NCI-H2227 (cell line): ENCODE results near the gene RAD54L.
"Not testable (repeated sequence)": the region's sequence is repeated elsewhere in the genome, so short reads cannot be mapped to it uniquely, and the experiment has no call there.

Source experiments
- DNase-seq: peaks from one replicate; lab custom pipeline; 2025; ENCODE audit not compliant: unreplicated experiment; lab: John Stamatoyannopoulos, UW

RAD54L gene

DNA sequence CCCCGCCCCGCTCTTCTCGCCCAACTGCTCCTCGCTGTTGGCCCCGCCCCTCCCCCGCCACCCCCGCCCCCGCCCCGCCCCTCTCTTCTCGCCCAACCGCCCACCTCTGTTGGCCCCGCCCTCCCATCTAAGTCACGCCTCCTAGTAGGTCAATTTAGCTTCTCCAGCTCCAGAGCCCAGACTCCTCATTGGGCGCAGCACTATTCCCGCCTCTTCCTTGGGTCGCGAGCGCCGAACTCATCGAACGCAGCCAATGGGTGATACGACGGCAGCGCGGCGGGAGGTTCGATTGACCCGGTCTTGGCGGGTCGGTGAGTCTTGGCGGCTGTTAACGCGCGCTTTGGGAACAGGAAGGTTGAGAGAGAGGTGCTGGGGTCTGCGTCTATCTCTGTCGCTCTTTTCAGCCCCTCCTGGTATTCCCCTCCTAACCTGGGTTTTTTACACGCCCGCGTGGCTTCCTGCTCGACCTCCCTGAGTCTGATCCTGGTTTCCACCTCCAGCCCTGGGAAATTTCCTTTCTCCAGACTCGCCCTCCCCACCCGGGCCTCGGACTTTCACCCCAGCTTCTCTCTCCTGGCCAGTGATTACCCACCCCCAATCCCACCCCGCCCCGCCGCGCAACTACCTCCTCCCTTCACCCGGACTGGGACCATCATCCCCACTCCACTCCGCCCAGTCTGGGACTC, at the start of gene RAD54L:
RAD54L (plus strand) TSS at position 328 of the 686 bp plus-strand sequence. CDS start 643 bp downstream, outside the sequence.
- DNase-seq, result peak; percentile 99

DNA sequence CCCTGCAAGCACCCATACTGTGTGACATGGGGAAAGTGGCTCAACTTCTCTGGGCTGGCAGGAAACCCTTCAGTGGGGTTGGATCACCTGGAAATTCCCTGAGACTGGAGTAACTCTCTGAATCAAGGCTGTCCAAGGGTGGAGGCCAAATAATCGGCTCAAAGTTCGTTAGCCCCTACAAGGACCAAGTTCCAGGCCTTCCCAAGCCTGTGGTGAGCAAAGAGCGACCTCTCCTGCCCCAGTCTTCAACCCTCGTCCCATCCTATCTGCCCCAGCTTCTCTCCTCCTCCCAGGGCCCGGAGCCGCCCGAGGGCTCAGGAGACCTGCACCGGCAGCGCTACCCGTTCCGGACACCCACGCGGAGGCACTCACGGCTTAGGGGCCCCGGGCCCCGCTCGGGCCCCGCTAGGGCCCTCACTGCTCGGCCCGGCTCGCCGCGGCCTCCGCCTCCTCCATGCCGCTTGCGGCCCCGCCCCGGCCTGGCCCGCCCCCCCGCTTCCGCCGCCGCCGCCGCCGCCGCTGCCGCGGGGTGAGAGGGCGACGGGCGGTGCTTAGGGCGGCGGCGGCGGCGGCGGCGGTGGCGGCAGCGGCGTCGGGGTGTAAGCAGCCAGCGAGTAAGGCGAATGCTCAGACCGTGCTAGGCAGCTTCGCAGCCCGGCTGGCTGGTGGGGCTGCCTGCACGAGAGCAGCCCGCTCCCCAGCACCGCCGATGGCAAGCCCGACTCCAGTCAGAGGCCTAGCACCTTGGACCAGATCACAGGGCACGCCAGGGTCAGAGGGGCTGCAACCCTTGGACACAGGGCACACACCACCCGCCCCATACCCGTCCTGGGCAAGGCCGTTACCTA, 49.4 kb upstream of the RAD54L start, which contains the start of gene POMGNT1:
POMGNT1 (minus strand) TSS at position 471 of the 848 bp plus-strand sequence. CDS start 613 bp downstream, outside the sequence.
- peak; percentile 82 for DNase-seq

- DNase-seq, result no peak
Observed at GRCh38 chr1:46199233-46199749, 48.3 kb upstream of the RAD54L start.

GRCh38 chr1:46203738-46204405, 43.7 kb upstream of the RAD54L start:
- no peak for DNase-seq

DNA sequence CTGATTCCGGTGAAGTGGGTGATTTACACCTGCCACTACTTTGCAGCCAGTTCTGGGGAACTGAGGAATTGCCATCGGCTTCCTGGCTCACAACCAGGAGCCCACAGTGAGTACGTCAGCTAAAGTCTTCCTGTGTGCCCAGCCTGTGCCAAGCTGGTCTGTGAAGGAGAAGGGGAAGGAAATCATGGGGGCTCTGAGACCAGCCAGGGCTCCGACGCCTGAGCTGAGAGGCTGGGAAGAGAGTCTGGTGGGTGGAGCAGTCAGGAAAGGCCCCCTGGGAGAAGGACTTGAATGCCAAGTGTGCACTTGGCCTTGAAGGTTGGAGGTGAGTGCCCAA, 43.2 kb upstream of the RAD54L start:
- no peak for DNase-seq

GRCh38 chr1:46205141-46205540, 42.4 kb upstream of the RAD54L start:
- no peak for DNase-seq

- DNase-seq, result no peak
Observed at GRCh38 chr1:46205791-46206190, 41.8 kb upstream of the RAD54L start.

DNA sequence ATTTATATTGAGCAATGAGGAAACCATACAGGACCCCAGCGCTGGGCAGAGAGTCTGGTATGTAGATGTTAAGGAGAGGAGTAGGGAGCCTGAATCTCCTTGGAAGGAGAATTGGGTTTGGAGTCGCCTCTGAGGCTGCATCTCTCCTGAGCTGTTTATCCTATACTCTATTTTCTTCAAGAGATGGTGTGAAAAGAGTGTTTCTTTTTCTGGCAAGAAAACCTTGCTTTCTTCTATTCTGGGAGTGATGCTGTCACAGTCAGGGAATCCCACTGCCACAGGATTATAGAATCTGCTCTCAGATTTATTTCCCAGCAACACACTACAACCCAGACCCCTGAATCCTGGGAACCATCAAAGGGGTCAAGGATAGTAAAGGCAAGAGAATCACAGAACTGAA, 41.2 kb upstream of the RAD54L start:
- DNase-seq, result no peak

DNA sequence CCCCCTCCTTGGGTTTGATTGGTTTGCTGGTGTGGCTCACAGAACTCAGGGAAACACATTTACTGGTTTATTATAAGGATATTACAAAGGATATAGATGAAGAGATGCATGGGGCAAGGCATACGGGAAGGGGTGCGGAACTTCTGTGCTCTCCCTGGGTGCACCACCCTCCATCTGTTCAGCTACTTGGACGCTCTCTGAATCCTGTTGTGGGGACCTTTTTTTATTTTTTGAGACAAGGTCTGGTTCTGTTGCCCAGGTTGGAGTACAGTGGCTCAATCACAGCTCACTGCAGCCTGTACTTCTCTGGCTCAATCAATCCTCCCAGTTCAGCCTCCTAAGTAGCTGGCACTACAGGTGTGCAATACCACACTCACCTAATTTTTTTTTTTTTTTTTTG, 37.0 kb upstream of the RAD54L start:
- DNase-seq, result no peak

DNA sequence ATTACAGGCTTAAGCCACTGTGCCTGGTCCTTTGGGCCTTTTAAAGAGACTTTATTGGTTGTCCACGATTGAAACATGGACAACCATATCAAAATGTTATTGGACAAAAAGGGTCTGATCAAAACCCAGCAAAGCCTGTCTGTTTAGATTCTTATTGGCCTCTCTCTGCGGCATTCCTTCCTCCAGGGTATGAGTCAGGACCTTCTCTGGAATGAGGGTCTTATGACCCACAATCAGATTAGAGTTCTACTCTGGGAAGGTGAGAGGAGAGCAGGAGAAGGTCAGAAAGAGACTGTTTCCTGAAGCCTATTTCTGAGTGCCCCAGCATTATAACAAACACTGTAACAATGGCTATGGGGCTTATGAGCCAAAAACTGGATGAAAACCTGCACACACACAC, 36.5 kb upstream of the RAD54L start:
- DNase-seq, result no peak

DNA sequence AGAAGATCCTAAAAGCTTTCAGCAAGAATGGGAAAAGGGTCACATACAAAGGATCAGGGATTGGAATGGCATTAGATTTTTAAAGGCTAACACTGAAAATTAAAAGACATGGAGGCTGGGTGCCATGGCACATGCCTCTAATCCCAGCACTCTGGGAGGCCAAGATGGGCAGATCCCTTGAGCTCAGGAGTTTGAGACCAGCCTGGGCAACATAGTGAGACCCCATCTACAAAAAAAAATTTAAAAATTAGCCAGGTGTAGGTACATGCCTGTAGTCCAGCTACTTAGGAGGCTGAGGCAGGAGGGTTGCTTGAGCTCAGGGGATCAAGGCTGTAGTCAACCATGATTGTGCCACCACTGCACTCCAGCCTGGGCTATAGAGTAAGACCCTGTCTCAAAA, 32.1 kb upstream of the RAD54L start:
- no peak for DNase-seq

- DNase-seq, result peak; percentile 48
Observed at GRCh38 chr1:46218443-46218842, 29.1 kb upstream of the RAD54L start.

DNA sequence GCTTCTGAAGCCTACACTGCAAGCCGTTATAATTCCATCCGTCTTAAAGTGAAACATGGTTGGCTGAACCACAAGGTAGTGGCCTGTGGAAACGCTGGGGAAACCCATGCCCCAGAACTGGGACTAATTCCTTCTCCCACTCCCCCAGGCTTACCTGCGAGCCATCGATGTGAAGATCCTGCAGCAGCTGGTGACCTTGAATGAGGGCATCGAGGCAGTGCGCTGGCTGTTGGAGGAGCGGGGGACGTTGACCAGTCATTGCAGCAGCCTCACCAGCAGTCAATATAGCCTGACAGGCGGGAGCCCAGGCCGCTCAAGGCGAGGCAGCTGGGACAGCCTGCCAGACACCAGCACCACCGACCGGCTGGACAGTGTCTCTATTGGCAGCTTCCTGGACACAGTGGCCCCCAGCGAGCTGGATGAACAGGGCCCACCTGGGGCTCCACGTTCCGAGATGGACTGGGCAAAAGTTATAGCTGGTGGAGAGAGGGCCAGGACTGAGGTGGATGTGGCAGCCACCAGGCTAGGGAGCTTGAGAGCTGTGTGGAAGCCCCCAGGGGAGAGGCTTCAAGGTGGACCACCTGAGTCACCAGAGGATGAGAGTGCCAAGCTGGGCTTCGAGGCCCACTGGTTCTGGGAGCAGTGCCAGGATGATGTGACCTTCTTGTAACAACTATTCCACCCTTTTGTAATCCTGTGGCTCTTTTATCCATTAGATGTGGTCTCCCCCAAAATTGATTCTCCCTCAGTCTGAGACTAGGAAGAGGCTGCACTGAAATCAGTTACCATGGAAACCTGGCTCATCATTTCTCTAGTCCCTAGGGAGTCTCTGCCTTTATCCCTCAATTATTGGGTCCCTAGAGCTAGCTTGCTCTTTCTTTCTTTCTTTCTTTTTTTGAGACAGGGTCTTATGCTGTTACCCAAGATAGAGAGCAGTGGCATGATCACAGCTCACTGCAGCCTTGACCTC, 27.7 kb upstream of the RAD54L start:
- peak; percentile 27 for DNase-seq

- no peak for DNase-seq
Observed at GRCh38 chr1:46220808-46221207, 26.8 kb upstream of the RAD54L start.

DNA sequence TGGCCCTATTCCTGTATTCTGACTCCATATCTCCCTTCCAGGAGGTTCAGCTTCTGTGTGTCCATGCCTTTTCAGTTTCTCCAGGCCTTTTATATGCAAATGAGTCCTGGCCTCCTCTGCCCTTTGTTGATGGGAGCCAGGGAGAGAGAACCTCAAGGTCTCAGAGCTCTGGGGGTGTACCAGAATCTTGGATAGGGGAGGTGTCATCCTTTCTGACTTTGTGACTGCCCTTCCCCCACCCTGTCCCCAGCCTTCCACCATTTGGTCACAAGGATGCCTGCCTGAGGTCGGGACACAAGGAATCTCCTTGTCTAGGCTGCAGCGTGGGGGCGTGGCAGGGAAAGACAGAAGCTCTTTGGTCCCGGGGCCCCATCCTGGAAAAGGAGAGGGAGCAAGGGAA, 25.8 kb upstream of the RAD54L start:
- DNase-seq, result no peak

DNA sequence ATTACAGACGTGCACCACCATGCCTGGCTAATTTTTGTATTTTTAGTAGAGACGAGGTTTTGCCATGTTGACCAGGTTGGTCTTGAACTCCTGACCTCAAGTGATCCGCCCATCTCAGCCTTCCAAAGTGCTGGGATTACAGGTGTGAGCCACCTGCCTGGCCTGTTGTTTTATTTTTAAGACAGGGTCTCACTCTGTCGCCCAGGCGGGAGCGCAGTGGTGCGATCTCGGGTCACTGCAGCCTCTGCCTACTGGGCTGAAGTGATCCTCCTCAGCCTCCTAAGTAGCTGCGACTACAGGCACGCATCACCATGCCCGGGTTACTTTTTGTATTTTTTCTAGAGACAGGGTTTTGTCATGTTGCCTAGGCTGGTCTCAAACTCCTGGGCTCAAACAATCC, 24.5 kb upstream of the RAD54L start:
- DNase-seq, result not testable (repeated sequence)

DNA sequence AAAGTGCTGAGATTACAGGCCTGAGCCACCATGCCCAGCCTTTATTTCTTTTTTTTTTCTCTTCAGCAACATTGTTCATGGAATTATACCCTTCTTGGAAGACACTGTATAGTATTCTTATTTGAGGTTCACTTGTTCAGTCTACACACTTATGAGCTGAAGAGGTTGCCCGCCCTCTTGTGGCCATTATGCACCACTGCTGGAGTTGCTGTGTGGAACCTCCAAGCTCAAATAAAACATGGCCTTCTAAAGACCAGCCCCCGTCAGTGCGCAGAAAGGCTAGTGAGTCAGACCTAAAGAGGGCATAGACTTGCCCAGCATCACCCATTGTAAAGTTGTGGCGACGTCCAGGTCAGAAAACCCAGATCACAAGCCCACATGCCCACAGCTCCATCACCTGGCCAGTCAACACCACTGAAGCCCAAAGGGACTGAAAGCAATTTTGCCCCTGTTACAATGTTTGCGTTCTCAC, 24.1 kb upstream of the RAD54L start:
- peak; percentile 87 for DNase-seq

DNA sequence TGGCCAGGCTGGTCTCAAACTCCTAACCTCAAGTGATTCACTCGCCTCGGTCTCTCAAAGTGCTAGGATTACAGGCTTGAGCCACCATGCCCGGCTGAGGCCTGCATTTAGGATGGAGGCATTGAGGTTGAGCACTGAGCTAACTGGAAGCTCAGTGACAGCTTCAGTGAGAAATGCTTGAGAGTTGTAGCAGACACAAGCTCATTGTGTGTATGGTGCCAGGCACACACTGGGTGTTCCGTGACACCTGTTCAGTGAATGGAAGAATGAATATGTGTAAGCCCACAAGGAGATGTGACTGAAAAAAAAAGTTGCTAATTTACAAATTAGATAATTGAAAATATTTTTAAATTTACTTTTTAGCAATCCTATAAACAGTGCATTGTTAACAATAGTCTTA, 22.6 kb upstream of the RAD54L start:
- DNase-seq, result no peak

GRCh38 chr1:46231231-46231630, 16.3 kb upstream of the RAD54L start:
- not testable (repeated sequence) for DNase-seq

DNA sequence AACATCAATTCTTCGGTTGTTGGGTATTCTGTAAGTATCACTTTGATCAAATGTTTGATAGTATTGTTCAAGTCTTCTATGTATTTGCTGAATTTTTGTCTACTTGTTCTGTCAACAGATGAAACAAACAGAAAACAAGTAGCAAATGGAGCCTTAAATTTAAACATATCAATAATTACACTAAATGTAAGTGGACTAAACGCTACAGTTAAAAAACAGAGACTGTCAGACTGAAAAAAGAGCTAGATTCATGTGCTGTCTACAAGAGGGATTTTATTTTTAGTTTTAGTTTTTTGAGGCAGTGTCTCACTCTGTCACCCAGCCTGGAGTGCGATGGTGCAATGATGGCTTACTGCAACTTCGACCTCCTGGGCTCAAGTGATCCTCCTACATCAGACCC, 10.7 kb upstream of the RAD54L start:
- DNase-seq, result no peak
